Mucosa of descending colon (tissue), 3 donors: Measurements from ENCODE around the gene STEEP1. TPM values are rescaled to one million over a fixed set of nuclear protein-coding genes. Genes with fewer than 3 reads are reported as not detected.
A peak's percentile ranks its signal among the peaks of the same experiment; 100 is the strongest.
"Not testable (repeated sequence)": the region's sequence is repeated elsewhere in the genome, so short reads cannot be mapped to it uniquely, and the experiment has no call there.

Source experiments
- ATAC-seq: fragments of 200-7000 bp; cut with Tn5 transposase; one replicate; pipeline ENCODE4 v1.9.1; 2020; ENCODE audit warnings: mild to moderate bottlenecking, moderate library complexity
- DNase-seq, 3 donors: peaks; one replicate each; pipeline ENCODE4 v3.0.0-alpha.2; 2020
- H3K36me3 ChIP-seq: fragments of 200-600 bp; one replicate; pipeline ENCODE4 v1.8.0; 2021; ENCODE audit warnings: low read depth, mild to moderate bottlenecking
- H3K4me1 ChIP-seq: fragments of 200-600 bp; one replicate; pipeline ENCODE4 v1.8.0; 2021; ENCODE audit warnings: low read depth, mild to moderate bottlenecking
- H3K4me3 ChIP-seq: fragments of 200-600 bp; one replicate; pipeline ENCODE4 v1.8.0; 2021; ENCODE audit warnings: mild to moderate bottlenecking
- H3K9me3 ChIP-seq: fragments of 200-600 bp; one replicate; pipeline ENCODE4 v1.8.0; 2021; ENCODE audit warnings: mild to moderate bottlenecking
- CTCF ChIP-seq: fragments of 200-600 bp; IDR thresholded peaks from one replicate; pipeline ENCODE4 v1.8.0; 2022; ENCODE audit warnings: antibody characterized with exemption, mild to moderate bottlenecking
- intact Hi-C, 2 donors: fragments of 100-400 bp; cut with DNase I in 1 of 2; cut with micrococcal nuclease in 1 of 2; formaldehyde crosslinking; loops; one replicate each; pipeline versions ENCODE4 v1.11.0 to v1.11.1; 2022; cut with DNase I, micrococcal nuclease
- total RNA-seq, 3 donors: library from RNA; stranded (reverse); fragmentation: NEBNext Ultra II Directional in 2 of 3; extraction: Animal tissue kit (Norgen Biotek cat#: 25700) in 2 of 3; gene quantifications; one replicate each; pipeline versions ENCODE4 v1.2.1 to v1.2.4, GENCODE V29; 2021 to 2023
- donor health status: DM: no; HTN: no; CAD: no; lungs with moderate emphysema.
- donor health status: DM: no; HTN: no; CAD: no.
- donor health status: DM: no; HTN: yes; CAD: no.

Gene STEEP1
- total RNA-seq, 3 donors from 2014 or later: 22.2 to 25.4 (median 22.9) TPM

DNA sequence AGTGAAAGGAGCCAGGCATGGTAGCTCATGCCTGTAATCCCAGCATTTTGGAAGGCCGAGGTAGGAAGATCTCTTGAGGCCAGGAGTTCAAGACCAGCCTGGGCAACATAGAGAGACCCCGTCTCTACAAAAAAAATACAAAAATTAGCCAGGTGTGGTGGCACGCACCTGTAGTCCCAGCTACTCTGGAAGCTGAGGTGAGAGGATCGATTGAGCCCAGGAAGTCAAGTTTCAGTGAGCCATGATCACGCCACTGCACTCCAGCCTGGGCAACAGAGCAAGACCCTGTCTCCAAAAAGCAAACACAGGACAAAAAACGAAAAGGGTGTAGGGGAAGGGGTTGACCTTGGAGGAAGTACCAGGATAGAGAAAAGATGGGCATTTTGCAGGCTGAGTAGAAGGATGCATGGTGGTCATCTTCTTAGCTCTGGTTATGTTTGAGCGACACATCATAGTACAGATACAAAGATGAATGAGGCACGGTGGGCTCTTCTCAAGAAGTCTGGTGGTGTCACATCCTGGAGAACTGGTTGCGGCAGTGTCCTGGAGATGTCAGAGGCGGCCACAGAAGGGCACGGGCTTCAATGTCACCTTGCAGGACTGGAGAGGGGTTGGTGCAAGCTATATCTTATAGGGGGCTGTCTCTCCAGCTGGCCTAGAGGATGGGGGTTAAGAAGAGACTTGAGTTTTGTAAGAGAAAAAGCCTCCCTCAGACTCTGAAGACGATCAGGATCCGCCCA, 65.0 kb downstream of the STEEP1 start:
- no peaks in the 10 kb centered on the region for H3K36me3 ChIP-seq
- no peak overlapping the region for H3K4me3 ChIP-seq
- ATAC-seq (no peak), DNase-seq (no peak)
- H3K4me1 ChIP-seq: peaks cover 3% of the 10 kb centered on the region
- TF ChIP-seq CTCF: no peak
- H3K9me3 ChIP-seq: no peaks in the 10 kb centered on the region
- intact Hi-C loops: no loop called here

- Histone ChIP-seq H3K9me3 (no peaks in the 10 kb centered on the region), H3K36me3 (no peaks in the 10 kb centered on the region), H3K4me3 (no peak overlapping the region), H3K4me1 (peaks cover 3% of the 10 kb centered on the region)
- ATAC-seq (no peak), DNase-seq (no peak)
- no peak for TF ChIP-seq CTCF
- intact Hi-C loops: no loop called here
Observed at GRCh38 chrX:119497185-119497584, 68.0 kb downstream of the STEEP1 start.

DNA sequence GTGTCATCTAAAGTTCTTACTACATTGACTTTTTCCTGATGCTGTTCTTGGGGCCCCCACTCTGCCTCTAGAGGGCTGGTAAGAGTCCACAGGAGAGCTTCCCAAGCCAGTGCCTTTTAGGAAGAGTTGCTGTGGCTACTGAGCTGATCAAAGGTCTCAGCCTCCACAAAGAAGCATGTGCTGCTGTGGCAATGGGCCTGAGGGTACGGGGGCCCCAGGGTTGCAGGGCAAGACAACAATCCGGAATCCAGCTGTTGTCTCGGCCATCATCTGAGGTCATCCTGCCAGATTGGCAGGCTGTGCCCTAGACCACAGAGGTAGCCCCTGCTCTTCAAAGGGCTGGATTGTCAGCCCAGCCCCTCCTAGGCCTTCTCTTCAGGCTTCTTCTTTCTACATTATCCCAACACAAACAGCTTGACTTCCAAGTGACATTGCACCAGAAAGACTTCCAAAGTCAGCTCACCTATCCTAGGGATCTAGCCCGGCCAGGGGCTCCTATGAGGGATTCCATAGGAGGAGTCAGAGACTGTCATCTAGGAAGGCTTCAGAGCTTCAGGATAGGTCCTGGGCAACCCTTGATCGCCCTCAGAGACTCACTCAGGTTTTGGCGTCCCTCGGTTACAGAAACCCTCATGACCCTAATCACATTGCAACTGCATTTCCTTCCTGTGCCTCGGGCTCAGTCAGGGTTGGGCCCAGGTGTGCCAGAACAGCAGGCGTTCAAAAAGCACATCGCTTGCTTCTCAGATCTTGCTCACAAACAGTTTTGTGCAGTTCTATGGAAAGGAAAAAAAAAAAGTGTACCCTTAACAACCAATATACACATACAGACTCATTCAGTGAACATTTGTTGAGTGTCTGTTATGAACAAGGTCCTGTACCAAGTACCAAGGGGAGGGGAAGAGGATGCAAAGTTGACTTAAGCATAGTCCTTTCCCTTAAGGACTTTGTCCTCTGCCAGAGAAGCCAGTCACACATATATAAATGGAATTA, 69.2 kb downstream of the STEEP1 start:
- no peak for DNase-seq
- H3K4me3 ChIP-seq: no peak overlapping the region
- intact Hi-C loops: no loop called here
- ATAC-seq: peak; percentile 64
- no peak for TF ChIP-seq CTCF
- H3K9me3 ChIP-seq: no peaks in the 10 kb centered on the region
- H3K36me3 ChIP-seq: no peaks in the 10 kb centered on the region
- H3K4me1 ChIP-seq: peaks cover 3% of the 10 kb centered on the region

GRCh38 chrX:119493851-119494495, 71.2 kb downstream of the STEEP1 start:
- H3K4me1 ChIP-seq, H3K9me3 ChIP-seq, intact Hi-C loops, DNase-seq, H3K36me3 ChIP-seq, ATAC-seq, H3K4me3 ChIP-seq: not testable (repeated sequence)

DNA sequence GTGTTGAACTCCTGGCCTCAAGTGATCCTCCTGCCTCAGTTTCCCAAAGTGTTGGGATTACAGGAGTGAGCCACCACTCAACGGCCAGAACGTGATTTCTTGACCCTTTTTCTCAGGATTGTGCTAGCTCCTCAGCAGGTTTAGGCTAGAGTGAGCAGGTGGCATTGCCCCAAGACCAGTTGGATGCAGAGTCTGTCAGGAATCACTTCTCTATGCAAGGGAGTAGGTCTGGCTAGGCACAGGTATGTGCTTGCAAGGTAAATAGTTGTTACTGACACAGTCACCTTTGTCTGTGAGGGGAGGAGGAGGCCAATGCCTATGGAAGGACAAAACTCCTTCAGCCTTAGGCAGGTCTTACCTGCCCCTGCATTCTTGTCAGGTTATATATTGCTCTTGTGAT, 72.7 kb downstream of the STEEP1 start:
- Histone ChIP-seq H3K4me1 (peaks cover 3% of the 10 kb centered on the region), H3K4me3 (no peak overlapping the region), H3K36me3 (no peaks in the 10 kb centered on the region), H3K9me3 (no peaks in the 10 kb centered on the region)
- intact Hi-C loops: no loop called here
- no peak for DNase-seq
- no peak for TF ChIP-seq CTCF
- no peak for ATAC-seq
